OCI-M1 (cell line): Measurements from ENCODE around the gene VWA8.
A peak's percentile ranks its signal among the peaks of the same experiment; 100 is the strongest.

Experiments used
- DNase-seq: peaks from one replicate; lab custom pipeline; 2025; lab: John Stamatoyannopoulos, UW

VWA8 gene

DNA sequence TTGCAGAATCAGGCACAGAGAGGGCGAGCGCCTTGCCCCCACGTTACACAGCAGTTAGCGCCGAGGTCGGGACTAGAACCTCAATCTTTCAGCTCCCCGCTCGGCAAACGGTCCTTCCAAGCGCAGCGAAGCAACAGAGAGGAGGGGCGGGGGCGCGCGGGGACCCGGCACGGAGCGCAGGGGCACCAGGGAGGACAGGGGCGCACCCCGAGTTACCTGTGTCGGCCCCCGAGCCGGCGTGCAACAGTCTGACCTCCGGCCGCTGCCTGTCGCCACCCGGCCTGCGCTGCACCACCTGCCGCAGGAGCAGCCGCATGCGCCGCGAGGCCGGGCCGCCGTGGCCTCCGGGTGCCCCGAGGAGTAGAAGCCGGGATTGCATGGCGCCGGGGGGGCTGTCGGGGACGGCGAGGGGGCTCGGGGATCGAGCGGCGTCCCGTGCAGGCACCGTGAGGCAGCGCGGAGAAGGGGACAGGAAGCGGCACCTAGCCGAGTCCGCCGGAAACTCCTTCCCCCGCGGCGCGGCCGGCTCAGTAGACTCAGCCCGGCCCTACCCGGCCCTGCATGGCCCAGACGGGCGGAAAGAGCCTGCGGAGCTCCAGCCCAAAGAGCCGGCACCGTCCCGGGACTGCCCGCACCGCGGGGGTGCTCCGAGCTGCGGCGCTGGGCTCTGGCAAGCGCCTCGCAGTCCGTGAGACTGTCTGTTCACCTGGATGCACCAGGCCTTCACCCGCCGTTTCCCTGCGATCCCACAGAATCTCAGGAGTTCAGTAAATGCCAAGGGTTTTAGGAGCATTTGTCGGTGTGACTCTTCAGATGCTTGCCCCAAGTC is at the start of gene VWA8:
Gene VWA8 (minus strand): TSS at position 473 of the 829 bp plus-strand sequence. CDS start 94 bp downstream, at position 379.
- DNase-seq: peak; percentile 86

DNA sequence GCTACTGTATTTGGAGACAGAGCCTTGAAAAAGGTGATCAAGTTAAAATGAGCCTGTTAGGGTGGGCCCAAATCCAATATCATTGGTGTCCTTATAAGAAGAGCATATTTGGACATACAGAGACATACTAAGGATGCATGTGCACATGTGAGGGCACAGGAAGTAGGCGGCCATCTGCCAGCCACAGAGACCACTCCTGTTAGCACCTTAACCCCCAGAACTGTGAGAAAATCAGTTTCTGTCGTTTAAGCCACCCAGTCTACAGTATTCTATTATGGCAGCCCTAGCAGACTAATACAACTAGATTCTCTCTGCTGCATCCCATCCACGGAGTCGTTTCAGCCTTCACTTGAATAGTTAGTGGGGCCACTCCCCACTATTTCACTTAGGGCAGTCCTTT is 48.1 kb upstream of the VWA8 start:
- DNase-seq: no peak

DNA sequence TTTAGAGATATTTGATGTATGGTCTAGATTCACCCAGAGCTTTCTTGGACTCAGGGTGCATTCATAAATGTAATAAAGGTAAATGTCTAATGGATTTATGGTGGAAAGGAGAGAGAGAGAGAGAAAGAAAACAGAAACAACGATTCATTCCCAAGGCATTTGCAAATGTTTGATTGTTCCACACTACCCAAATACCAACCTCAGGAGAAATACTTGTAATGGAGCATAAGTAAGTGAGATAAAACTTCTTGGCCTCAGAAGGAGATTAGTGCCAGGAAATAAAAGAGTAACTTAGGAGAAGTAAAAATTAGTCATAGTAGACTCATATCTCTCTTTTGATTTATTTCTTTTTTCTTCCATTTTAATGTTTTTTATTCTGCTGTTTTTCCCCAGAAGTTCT is 46.9 kb upstream of the VWA8 start:
- no peak for DNase-seq

DNA sequence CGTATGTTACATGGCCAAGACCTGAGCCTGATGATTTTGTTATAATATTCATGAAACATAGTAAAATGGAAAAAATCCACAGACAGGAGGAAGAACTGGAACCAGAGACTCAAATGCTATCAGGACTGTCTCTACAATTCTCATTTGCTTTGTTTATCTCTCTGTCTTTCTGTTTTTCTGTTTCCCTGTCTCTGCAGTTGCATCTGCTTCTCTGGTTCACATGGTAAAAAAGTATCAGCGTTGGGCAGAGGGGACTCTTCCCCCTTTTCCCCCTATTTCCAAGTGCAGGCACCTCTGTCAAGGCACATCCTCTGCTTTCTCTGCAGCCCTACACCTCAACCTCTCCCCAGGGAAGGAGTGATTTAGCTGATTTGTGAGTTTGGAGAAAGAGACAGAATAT is 41.2 kb upstream of the VWA8 start:
- no peak for DNase-seq

DNA sequence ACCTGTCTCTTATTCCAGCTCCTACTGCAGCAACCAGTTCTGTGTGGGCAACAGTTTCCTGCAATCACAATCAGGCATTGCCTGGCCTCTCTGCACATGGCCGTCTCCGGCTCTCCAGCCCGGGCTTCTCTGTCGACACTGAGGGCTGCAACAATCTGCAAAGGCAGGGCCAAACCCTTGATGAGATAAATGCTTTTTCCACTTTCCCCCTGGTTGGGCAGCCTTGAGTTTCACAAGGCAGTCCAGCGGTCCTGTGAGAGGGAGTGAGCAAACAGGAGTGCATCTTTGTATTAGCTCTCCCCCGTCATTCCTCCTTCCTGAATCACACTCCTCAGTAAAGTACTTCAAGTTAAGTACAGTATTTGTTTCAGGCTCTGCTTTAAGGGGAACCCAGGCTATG is 40.7 kb upstream of the VWA8 start:
- DNase-seq: no peak

DNA sequence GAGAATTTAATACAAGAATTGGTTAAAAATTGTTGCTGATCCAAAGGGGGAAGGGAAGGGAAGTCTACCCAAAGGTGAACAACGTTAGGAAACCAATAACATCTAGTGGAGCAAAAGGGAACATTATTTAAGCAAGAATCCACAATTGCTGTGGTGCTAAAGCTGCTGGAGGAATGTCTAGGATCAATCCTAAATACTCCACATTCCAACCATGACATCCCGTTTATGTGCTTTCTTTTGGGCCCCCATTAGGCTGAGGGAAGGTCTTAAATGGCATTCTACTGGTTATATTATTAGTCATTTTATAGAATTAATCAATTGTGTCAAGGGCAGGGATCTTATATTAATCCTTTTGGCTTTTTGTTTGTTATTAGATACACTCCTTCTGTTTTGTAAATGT is 39.9 kb upstream of the VWA8 start:
- no peak for DNase-seq

DNA sequence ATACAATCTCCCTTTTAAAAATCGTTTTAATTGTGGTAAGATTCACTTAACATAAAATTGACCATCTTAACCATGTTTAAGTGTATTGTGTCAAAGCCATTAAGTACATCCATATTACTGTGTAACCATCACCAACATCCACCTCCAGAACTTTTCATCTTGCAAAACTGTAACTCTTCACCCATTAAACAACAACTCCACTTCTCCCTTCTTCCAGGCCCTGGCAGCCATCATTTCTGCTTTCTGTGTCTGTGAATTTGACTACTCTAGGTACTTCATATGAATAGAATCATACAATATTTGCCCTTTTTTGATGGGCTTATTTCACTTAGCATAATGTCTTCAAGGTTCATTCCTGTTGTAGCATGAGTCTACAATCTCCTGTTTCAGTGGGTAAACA is 36.5 kb upstream of the VWA8 start:
- no peak for DNase-seq

DNA sequence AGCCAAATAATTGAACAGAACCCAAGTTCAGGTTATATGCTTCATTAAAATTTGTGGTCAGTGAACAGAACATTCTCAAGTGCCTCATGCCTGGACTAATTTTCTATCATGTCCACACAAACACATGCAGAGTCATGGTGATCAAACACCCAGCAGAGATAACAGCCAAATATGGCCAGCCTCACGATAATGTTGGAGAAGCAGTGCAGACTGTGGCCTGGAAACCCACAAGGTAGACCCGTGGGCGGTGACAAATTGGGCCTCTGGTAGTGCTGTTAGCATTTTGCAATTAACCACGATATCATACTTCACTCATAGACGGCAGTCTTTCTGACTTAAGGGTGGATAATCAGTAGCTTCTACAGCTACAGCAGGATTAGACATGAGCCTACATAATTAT is 35.0 kb upstream of the VWA8 start:
- DNase-seq: peak; percentile 98

DNA sequence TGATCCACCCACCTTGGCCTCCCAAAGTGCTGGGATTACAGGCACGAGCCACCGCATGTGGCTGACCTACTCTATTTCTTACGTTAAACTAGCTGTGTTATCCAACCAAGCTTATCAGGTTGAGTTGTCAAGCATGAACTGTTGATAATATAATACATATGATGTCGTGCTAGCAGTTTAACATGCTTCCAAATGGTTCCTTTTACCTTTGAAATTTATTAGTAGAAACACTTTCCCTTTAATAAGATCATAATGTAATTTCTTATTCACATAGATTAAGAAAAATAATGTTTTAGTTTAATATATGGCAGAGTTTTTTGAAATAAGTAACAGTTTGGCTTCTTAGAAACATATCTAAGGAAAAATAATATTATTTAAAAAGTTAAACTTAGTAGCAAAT is 34.4 kb upstream of the VWA8 start:
- no peak for DNase-seq

DNA sequence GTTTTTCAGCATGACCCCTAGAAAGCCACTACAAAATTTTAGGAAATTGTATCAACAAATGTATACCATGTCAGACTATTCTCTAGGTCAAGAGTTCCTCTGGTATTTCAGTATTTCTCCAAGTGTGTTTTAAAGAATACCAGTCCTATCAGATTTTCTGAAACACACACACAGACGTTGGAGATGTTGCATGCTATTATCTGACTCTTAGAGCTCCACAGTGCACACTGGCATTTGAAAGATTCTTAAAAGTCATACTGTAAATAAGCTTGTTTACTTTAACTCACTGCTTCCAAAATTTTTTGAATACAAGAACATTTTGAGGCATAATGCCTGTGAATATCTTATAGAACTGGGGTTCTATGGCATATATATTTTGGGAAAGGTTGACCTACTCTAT is 33.8 kb upstream of the VWA8 start:
- no peak for DNase-seq

DNA sequence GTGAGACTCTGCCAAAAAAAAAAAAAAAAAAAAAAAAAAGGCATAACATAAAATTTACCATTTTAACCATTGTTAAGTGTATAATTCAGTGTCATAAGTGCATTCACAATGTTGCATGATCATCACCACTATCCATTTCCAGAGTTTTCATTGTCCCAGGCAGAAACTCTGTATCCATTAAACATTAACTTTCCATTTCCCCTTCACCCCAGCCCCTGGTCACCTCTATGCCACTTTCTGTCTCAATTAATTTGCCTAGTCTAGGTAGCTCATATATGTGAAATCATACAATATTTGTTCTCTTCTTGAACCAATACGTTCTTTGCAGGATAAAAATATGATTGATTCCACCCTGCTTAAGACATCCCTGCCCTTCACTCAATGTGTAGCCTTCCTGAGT is 31.0 kb upstream of the VWA8 start:
- no peak for DNase-seq

DNA sequence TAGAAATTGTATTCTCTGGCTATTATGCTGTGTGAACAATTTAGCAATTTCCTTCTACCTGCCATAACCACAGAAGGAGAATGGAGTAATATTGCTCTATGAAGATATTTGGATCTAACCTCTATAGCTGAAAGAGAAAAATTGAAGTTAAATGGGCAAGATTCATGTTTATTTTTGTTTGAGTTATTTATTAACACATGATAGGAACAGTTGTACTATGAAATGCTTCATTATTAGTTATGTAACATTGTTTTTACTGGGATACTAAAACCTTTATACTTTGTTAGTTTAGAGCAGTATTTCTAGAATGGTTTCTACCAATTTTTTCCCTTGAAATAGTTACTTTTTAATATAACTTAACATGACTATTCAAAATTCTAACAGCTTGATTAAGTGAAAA is 27.3 kb upstream of the VWA8 start:
- DNase-seq: no peak

DNA sequence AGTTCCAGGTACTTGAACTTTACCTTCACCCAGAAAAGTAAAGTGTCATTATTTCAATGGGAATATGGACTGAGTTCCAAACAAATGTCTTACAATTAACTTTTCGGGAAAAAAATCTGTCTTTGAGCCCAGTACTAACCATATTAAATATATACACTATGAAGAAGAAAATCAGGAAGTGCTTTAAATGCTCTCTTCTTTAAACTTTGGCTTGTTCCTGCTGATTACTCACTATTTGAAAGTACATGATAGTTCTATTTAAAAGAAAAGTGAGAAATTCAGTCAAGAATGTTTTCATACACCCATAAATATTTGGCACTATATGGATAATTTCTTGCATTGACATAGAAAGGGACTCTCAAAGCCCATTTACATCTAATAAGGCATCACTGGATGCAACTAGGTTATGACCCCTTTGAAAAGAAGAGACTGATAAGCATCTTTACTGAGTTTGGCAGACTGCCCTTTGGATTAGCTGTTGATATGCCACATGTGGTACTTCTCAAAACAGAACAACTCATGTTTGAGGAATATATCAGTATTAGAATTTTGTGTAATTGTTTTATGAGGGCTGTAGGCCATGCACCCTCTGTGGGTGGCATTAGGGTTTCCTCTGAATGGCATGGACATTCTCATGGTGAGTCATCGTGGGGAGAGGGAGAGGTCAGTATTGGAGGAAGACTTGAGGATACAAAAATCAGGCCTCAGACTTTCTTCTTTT is 25.0 kb upstream of the VWA8 start:
- DNase-seq: no peak

DNA sequence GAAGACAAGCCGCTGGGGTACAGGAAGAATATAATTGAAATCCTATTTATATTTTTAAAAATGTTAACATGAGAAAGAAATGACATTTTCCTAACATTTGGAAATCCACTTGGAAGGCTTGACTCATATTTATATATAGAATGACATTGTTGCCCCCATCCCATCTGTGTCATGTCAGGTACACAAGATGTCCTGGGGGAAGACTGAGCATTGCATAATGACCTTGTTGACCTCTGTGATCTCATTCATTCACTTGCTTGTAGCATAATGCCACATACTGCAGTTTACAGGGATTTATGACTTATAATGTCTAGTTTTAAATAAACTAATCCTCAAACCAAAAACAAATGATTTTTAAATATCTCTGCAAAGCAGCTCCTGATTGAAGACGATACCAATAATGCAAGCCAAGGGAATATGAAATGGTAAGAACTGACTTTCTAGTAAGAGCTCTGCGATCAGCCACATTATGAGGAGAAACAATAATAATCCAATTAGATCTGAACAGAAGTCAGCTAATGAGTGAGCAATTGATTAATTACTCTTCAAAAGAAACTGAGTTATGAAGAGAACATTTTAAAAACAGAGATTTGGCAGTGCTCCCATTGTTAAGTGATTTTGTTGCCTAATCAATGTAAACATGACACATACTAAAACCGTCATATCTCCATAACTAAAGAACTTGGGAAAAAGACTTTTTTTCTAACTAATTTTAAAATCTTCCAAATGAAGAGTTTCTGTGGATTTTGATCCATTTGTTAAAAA is 21.2 kb upstream of the VWA8 start:
- no peak for DNase-seq

DNA sequence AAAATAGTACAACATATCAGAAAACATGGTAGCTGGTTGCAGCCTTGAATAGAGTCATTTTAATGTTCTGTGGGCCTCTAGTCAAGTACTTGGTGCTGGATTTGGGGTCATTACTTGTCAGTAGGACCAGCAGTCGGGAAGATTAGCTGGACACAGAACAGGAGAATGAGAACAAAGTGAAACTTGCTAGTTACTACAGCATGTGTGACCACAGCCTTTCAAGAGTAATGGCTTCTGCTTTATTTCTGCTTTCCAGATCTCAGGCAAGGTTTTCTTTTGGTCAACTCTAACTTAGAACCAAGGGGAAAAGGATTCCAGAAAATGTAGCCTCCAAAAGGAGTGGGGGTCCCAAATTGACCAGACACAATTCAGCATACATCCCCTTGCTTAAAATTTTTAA is 17.1 kb upstream of the VWA8 start:
- peak; percentile 27 for DNase-seq

DNA sequence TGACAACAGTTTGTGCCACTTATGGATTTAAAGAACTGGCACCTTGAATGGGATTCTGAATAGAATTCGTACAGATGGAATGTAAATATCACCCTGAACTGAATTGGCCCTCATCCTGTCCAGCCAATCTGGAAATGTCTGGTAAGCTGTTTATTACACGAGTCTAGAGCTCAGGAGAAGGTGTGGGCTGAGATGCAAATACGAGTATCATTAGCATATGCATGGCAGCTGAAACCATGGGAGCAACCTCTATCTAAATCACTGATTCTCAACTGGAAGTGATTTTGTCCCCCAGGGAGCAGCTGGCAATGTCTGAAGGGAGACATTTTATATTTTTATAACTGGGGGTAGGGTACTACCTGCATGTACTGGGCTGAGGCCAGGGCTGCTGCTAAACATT is 15.6 kb upstream of the VWA8 start:
- DNase-seq: no peak

DNA sequence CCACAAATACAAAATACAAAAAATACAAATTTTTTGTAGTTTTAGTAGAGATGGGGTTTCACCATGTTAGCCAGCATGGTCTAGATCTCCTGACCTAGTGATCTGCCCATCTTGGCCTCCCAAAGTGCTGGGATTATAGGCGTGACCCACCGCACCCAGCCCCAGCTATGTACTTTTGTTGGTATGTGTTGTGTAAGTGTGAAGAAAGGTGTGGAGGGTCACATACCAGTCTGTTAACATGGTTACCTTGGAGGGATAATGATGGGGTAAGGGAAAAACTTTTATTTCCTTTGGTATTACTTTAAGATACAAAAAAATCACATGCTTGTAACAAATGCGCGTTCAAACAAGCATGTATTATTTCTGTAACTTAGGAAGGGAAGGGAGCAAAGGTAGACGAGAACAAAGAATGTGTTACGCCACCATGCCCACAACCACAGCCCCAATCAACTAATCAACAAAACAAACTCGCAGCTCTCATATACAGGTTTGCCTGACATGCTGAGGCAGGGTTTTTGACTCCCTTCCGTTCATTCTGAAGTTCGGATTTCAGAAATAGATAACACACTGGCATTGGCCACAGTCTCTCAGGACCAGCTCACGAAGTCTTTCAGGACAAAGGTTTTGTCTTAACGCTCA is 13.5 kb upstream of the VWA8 start:
- DNase-seq: no peak

DNA sequence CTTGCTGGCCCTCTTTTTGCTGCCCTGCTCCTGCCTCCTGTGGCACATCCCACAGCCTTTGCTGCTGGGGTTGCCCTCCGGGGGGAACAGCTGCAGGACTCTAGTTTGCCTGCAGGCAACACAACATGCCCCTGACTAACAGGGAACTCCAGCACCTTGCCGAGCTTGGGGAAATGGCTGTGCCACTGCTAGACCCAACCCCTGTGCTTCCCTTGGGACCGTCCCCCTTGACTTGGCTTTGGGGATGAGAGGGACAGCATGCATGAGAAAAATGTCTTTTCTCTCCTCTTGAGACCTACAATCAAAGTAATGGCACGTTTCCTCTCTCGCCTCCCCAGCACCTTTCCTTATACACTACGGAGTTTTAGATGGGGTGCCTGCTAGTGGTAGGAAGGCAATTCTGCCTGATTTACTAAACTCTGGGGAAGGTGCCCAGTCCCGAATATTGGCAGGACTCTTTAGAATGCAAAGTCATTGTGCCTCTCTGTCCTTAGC is 12.4 kb upstream of the VWA8 start:
- no peak for DNase-seq

DNA sequence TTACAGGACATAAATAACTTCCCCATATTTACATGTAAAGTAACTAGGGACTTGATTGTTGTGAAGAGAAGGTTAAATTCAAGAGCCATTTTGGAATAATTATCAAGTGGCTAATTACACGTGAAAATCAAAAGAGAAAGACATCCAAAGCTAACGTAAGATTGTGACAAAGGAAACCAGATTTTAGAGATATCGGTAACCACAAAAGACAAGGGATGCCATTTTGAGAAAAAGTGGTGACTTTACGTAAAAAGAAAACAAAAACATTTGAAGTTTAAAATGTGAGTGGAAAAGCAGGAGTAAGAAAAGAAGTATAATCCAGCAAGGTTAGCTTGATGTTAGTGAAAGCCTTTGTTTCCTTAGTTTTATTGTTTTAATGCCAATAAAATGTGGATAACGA is 10.9 kb upstream of the VWA8 start:
- DNase-seq: no peak

DNA sequence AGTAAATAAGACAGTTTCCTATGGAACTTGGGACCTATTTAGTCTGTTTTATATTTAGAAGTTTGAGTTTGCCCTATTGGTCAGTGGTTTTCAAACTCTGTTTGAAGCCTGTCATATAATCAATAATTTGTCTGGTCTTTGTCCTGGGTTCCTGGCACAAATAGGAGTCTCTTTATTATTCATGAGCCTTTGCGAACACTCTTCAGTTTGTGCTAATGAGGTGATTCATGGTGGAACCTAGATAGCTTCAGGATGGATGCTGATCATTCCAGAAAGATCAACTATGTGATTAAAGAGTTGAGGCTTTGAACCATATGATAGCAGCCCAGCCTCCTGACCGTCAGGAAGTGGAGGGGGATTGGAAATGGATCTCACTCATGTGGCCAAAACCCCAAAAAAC is 10.0 kb upstream of the VWA8 start:
- DNase-seq: no peak

DNA sequence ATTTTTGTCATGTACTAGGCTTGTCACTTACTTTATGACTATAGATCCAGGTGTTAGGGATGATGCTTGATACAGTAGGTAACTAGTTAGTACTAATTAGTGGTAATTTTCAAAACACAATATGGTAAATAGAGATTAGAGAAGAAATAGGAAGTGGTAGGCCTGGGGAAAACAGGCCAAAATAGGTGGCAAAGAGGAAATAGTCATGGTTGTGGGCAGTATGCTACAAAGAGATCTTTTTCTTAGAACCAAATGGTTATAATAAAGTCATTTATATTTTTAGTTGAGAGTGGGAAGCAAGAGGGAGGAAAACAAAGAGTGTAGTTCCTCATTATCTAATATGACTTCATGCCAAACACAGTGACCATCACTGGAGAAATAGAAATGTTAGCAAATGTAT is 9.1 kb upstream of the VWA8 start:
- DNase-seq: peak; percentile 62

DNA sequence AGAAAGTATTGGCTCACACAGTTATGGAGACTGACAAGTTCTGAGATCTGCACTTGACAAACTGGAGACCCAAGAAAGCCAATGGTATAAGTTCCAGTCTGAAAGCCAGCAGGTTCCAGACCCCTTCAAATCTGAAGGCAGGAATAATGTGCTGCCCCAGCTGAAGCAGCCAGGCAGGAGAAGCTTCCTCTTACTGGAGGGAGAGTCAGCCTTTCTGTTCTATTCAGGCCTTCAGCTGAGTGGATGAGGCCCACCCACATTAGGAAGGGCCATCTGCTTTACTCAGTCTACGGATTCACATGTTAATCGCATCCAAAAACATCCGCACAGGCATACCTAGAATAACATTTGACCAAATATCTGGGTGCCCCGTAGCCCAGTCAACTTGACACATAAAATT is 8.2 kb upstream of the VWA8 start:
- DNase-seq: no peak
